Vagina (tissue), 2 donors: ENCODE measurements around the gene STX16.

ENCODE experiments used
- POLR2A ChIP-seq, 2 donors: fragments of 450-650 bp; IDR thresholded peaks; one replicate each; pipeline ENCODE4 v1.6.1; 2017; ENCODE audit warnings: antibody characterized with exemption in 2 of 2, mild to moderate bottlenecking in 2 of 2, moderate library complexity in 2 of 2
- TF ChIP-seq, protein P1 (sequence below), 3 experiments: fragments of 450-650 bp in 2 of 3; fragments of 200-600 bp in 1 of 3; sonication (generic) in 1 of 3; IDR thresholded peaks; one replicate each; pipeline ENCODE4 v1.5.1; 2017 to 2019; ENCODE audit warnings: antibody characterized with exemption in 3 of 3, mild to moderate bottlenecking in 2 of 3, moderate library complexity in 2 of 3

DNA sequence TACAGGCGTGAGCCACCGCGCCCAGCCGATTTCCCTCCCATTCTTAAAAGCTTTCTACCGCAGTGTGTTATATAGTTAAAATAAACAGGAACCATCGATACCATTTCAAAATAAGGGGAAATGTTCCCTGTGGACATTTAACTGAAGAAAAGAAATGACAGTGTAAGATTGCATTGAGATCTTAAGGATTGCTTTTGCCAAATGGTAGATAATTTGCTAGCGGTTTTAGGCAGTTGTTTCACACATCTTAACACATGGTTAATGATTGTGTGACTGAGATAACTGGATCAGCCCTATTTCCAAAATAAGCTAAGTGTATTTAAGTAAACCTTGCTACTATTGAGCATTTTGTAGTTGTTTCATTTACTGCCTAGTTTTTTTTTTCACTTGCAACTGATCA lies 15.6 kb downstream of the STX16 start:
- TF ChIP-seq, protein P1, sequence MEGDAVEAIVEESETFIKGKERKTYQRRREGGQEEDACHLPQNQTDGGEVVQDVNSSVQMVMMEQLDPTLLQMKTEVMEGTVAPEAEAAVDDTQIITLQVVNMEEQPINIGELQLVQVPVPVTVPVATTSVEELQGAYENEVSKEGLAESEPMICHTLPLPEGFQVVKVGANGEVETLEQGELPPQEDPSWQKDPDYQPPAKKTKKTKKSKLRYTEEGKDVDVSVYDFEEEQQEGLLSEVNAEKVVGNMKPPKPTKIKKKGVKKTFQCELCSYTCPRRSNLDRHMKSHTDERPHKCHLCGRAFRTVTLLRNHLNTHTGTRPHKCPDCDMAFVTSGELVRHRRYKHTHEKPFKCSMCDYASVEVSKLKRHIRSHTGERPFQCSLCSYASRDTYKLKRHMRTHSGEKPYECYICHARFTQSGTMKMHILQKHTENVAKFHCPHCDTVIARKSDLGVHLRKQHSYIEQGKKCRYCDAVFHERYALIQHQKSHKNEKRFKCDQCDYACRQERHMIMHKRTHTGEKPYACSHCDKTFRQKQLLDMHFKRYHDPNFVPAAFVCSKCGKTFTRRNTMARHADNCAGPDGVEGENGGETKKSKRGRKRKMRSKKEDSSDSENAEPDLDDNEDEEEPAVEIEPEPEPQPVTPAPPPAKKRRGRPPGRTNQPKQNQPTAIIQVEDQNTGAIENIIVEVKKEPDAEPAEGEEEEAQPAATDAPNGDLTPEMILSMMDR (IDR thresholded peaks at IDR 0.05): no peak
- no peak for TF ChIP-seq POLR2A (IDR thresholded peaks at IDR 0.05)
